ENCODE results near the gene ITGAV.

ITGAV gene

DNA sequence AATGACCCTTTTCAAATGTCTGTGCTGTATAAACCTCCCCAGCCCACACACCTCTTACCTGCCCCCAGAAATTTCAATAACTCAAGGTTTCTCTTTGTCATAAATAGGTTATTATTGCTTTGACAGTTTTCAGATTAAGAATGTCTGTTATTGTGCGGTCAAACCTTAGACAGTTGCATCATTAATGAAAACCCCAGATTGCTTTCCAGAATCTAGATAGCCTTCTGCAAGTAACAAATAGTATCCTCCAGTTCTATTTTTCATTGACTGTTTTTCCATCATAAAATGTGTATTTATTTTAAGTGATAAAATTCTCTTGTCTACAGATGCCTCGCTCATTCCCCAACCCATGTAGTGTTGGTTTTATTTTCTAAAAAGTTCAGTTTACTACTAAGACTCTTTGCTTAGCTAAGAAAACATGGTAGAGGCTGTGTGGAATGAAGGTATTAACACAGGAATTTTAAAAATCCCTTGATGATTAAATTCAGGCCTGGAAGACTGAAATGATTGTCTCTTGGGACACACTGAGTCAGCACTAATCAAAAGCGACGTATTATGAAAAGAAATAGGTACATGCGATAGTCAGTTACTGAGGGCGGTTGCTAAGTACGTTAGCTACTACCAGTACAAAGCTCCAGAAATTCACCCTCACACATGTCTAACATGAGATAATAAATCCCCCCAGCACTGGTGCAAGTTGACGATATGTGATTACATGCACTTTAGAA, 38.4 kb upstream of the ITGAV start:
- no peak overlapping the region for H3K4me3 ChIP-seq (replicated peaks; ENCODE audit: low read depth, low read length)
- TF ChIP-seq, protein P1, sequence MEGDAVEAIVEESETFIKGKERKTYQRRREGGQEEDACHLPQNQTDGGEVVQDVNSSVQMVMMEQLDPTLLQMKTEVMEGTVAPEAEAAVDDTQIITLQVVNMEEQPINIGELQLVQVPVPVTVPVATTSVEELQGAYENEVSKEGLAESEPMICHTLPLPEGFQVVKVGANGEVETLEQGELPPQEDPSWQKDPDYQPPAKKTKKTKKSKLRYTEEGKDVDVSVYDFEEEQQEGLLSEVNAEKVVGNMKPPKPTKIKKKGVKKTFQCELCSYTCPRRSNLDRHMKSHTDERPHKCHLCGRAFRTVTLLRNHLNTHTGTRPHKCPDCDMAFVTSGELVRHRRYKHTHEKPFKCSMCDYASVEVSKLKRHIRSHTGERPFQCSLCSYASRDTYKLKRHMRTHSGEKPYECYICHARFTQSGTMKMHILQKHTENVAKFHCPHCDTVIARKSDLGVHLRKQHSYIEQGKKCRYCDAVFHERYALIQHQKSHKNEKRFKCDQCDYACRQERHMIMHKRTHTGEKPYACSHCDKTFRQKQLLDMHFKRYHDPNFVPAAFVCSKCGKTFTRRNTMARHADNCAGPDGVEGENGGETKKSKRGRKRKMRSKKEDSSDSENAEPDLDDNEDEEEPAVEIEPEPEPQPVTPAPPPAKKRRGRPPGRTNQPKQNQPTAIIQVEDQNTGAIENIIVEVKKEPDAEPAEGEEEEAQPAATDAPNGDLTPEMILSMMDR (IDR thresholded peaks at IDR 0.05; ENCODE audit: low read depth, low read length, missing control alignments) = no peak
- no peak for DNase-seq (ENCODE audit: extremely low read depth, low read depth)

DNA sequence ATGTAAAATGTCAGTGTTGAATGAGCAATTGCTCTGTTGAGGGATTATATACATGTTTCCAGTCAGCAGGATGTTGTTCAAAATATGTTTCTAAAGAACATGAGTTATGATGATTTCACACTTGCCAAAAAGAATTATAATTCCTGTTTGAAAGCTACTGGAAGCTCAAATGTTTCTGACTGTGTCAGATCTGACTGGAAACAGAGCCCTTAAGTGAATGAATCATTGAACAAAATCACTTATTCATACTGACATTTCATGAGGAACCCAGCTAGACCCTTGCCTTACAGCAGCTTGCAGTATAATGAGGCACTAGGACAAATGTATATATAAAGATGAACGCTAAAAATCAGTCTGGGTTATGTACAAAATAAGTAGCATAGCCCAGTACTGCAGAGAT, 35.4 kb upstream of the ITGAV start:
- DNase-seq (ENCODE audit: extremely low read depth, low read depth) = no peak
- no peak overlapping the region for H3K4me3 ChIP-seq (replicated peaks; ENCODE audit: low read depth, low read length)
- TF ChIP-seq, protein P1 (IDR thresholded peaks at IDR 0.05; ENCODE audit: low read depth, low read length, missing control alignments) = no peak

DNA sequence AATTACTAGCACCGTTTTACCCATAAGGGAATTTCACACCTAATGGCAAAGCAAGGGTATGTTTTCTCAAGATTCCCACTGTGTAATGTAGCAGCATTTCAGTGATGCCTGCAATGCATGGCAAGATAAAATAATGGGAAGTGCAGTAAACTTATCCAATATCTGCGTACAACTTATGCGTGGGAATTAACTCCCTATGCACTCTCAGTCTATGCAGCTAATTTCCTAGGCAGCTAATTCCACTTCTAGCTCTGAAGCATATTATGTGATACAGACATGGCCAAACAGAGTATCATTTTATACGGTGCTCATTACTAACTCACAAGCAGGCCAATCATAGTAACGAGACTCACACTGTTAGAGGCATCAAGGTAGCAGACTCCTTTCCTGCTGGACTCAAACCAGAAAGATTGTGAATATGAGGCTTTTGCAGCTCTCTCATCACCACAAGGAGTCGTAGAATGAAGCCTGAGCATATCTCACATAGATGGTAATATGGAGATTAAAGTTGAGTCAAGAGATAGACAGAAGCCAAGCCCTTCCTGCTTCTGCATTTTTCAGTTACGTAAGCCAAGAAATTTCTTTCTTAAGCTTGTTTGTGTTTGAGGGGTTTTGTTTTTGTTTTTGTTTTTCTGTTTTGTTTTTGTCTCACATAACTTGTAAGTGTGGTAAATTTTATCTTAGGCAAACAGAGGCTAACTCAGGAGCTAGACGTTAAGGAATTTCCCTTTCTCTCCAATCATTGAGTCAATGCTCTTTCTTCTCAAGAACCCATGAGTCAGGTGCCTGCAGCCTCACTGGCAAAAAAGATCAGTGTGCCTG, 34.8 kb upstream of the ITGAV start:
- DNase-seq (ENCODE audit: extremely low read depth, low read depth) = no peak

DNA sequence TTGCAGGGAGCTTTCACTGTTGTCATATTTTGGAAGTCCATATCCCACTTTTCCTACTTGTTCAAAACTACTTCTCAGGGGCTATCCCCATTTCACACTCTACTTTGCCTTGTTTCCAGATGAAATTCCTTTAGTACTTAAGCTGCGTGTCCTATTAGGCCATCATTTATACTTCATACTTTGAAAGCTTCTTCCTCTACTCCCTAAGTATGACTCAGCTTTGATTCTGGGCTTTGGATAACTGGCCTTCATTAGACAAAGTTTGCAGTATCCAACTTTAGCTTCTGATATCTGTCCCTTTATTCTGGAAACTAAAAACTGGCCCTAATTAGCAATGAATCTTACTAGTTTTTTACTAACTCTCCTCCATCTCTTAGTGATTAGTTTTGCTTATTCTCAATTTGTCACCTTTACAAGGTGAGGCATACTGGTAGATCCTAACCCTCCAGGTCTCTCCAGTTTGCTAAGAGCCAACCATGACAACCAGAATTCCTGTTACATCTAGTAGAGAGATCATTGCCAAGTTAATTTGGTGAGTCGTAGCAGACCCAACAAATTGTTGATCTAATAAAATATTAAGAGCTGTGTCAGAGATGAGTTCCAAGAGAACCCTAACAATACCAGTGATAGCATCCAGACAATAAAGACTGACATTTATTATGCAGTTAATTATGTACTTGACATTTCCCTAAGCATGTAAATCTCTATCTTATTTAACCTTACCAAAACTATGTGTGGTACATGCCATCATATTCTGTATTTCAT, 31.2 kb upstream of the ITGAV start:
- TF ChIP-seq, protein P1 (IDR thresholded peaks at IDR 0.05; ENCODE audit: low read depth, low read length, missing control alignments) = no peak
- H3K4me3 ChIP-seq (replicated peaks; ENCODE audit: low read depth, low read length) = no peak overlapping the region
- DNase-seq (ENCODE audit: extremely low read depth, low read depth) = no peak

More for the DNA sequence above, 34.8 kb upstream of the ITGAV start:
- no peak overlapping the region for H3K4me3 ChIP-seq (replicated peaks; ENCODE audit: low read depth, low read length)
- TF ChIP-seq, protein P1 (IDR thresholded peaks at IDR 0.05; ENCODE audit: low read depth, low read length, missing control alignments) = no peak

DNA sequence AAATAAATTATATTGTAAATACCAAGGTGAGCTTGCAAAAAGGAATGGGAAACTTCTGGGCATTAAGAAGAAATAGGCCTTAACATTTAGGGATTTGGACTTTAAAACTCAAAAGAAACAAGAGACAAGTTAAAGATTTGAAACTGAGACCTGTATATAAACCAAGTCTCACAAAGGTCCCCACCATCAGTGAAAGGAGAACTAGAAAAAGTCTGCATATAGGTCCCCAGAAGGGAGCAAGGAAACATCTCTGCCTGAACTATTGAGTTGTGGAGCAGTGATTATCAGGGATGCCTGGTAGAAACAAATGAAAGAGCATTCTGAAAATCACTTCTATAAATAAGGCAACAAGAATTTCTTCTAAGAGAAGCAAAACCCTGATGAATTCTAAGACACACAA, 30.5 kb upstream of the ITGAV start:
- TF ChIP-seq, protein P1 (IDR thresholded peaks at IDR 0.05; ENCODE audit: low read depth, low read length, missing control alignments) = no peak
- no peak for DNase-seq (ENCODE audit: extremely low read depth, low read depth)
- no peak overlapping the region for H3K4me3 ChIP-seq (replicated peaks; ENCODE audit: low read depth, low read length)

DNA sequence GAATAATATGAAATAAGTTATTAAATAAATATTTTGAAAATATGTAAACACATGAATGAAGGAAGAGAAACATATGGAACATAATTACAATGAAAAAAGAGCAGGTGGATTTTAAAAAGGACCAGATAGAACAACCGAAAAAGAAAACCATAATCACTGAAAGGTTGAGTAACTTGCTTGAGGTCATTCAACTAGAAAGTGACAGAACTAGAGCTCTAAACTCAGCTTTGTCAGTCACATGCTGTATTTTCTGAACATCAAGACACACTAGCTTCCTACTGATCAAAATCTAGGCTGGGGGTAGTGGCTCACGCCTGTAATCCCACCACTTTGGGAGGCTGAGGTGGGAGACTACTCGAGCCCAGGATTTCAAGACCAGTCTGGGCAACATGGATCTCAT, 30.0 kb upstream of the ITGAV start:
- DNase-seq (ENCODE audit: extremely low read depth, low read depth) = no peak
- TF ChIP-seq, protein P1 (IDR thresholded peaks at IDR 0.05; ENCODE audit: low read depth, low read length, missing control alignments) = no peak

More for the DNA sequence above, 30.0 kb upstream of the ITGAV start:
- no peak overlapping the region for H3K4me3 ChIP-seq (replicated peaks; ENCODE audit: low read depth, low read length)
